ENCODE data around the gene RASSF6. TPM values are rescaled to one million over a fixed set of nuclear protein-coding genes. Genes with fewer than 3 reads are reported as not detected.
"Not testable (repeated sequence)": the region's sequence is repeated elsewhere in the genome, so short reads cannot be mapped to it uniquely, and the experiment has no call there.

The RASSF6 gene
- total RNA-seq, 2 experiments from 2014 or later: not detected

DNA sequence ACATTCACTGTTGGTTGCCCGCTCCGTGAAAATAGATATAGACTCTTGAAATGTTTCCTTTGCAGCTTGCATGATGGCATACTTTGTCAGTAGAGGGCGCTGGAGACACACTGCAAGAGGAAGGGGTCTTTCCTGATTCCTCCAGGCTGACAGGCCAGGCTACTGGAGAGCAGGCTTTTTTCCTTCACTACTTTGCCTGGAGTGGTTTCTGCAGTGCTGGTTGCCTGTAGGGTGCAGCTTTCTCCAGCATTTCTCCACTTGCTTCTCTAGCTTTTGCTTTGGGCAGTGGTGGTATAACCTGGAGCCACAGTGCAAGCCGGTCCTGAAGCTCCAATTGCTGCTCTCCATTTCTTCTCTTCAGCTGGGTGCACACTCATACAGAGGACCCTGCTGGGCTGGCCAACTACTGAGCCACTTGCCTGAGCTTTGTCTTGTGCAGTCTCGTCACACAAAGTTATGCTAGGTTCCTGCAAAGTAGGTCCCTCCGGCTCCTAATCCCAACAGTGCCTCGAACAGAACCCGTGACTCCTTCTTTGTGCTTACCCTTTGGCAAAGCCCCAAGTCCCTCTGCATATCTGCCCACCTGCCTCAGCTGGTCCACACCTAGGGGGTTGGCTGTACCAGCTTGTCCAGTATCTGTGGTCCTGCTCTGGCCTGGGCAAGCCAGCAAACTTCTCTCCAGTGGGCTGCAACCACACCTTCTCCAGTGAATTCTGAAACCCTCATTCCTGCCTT, 46.3 kb downstream of the RASSF6 start:
- DNase-seq: peak; percentile 2
- Mint-ChIP-seq H3K27me3 (peaks cover 4% of the 10 kb centered on the region), H3K4me1 (no peaks in the 10 kb centered on the region), H3K36me3 (no peaks in the 10 kb centered on the region), H3K9me3 (no peaks in the 10 kb centered on the region), H3K27ac (no peak overlapping the region), H3K4me3 (no peak overlapping the region)

DNA sequence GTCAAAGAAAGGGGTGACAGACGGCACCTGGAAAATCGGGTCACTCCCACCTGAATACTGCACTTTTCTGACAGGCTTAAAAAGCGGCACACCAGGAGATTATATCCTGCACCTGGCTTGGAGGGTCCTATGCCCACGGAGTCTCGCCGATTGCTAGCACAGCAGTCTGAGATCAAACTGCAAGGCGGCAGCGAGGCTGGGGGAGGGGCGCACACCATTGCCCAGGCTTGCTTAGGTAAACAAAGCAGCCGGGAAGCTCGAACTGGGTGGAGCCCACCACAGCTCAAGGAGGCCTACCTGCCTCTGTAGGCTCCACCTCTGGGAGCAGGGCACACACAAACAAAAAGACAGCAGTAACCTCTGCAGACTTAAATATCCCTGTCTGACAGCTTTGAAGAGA, 69.4 kb downstream of the RASSF6 start:
- not testable (repeated sequence) for H3K36me3 Mint-ChIP-seq, H3K9me3 Mint-ChIP-seq, H3K27ac Mint-ChIP-seq, DNase-seq, H3K27me3 Mint-ChIP-seq, H3K4me1 Mint-ChIP-seq, H3K4me3 Mint-ChIP-seq

DNA sequence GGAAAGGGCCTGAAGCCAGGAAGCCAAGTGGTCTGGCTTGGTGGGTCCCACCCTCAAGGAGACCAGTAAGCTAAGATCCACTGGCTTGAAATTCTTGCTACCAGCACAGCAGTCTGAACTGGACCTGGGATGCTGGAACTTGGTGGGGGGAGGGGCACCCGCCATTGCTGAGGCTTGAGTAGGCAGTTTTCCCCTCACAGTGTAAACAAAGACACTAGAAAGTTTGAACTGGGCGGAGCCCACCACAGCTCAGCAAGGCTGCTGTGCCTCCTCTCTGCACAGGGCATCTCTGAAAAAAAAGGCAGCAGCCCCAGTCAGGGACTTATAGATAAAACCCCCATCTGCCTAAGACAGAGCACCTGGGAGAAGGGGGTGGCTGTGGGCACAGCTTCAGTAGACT, 75.6 kb downstream of the RASSF6 start:
- no peaks in the 10 kb centered on the region for H3K4me1 Mint-ChIP-seq
- DNase-seq: no peak
- no peaks in the 10 kb centered on the region for H3K9me3 Mint-ChIP-seq
- no peak overlapping the region for H3K27ac Mint-ChIP-seq
- no peaks in the 10 kb centered on the region for H3K27me3 Mint-ChIP-seq
- no peak overlapping the region for H3K4me3 Mint-ChIP-seq
- H3K36me3 Mint-ChIP-seq: no peaks in the 10 kb centered on the region

DNA sequence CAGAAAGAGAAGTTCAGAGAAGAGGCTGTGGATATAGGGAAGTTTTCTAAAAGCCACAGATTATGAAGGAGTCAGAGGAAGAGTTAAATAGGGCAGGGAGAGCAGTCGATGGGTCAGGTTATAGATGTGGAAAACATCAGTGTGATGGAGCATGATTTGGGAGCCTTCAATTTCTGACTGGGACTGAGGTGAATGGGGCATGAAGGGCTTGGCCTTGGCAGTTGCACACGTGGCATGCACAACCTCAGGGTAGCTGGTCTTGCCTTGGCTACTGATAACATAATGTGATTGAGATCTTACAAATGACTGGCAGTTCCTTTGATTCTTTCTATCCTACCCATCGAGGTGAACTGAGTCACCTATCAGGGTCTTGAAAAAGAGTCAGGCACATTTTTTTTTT, 79.0 kb downstream of the RASSF6 start:
- DNase-seq: no peak
- no peak overlapping the region for H3K4me3 Mint-ChIP-seq
- no peaks in the 10 kb centered on the region for H3K36me3 Mint-ChIP-seq
- H3K27me3 Mint-ChIP-seq: no peaks in the 10 kb centered on the region
- no peaks in the 10 kb centered on the region for H3K9me3 Mint-ChIP-seq
- H3K27ac Mint-ChIP-seq: no peak overlapping the region
- H3K4me1 Mint-ChIP-seq: no peaks in the 10 kb centered on the region

DNA sequence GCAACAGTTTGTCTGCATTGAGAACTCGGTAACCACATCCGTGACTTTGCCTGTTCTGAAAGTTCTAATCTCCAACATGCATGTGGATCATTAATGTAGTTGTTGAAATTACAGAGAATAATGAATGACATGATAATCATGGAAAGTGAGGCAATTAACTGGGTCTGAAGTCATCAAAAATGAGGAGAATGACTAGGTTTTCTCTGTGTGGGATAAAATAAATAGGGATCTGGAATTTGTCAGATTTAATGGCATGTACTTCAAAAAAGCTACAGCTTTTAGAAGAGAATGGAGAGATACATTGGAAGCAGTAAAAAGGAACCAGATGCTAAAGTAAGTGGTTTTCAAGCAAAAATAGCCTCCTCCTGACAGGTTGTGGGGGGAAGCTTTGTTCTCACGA, 79.4 kb downstream of the RASSF6 start:
- Mint-ChIP-seq H3K36me3 (no peaks in the 10 kb centered on the region), H3K4me1 (peaks cover 3% of the 10 kb centered on the region), H3K27me3 (no peaks in the 10 kb centered on the region), H3K4me3 (no peak overlapping the region), H3K27ac (no peak overlapping the region), H3K9me3 (no peaks in the 10 kb centered on the region)
- no peak for DNase-seq

DNA sequence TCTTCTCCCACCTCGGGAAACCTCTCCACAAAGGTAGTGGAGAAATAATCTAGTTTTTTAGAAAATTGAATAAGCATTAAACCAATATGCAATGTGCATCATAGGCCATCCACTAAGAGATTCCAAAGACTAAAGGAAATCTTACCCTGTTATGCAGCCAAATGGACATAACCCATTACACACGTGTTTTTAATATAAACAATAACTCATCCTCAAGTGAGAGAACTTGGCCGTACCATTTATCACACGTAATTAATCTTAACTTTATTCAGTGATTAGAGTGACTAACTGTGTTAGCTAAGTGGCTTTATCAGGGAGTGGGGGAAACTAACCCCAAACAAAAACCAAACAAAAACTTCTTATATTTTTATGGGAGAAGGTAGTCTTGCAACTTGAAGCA, 80.8 kb downstream of the RASSF6 start:
- DNase-seq: no peak
- Mint-ChIP-seq H3K36me3 (no peaks in the 10 kb centered on the region), H3K27me3 (no peaks in the 10 kb centered on the region), H3K4me3 (no peak overlapping the region), H3K9me3 (no peaks in the 10 kb centered on the region), H3K27ac (no peak overlapping the region), H3K4me1 (peaks cover 3% of the 10 kb centered on the region)

DNA sequence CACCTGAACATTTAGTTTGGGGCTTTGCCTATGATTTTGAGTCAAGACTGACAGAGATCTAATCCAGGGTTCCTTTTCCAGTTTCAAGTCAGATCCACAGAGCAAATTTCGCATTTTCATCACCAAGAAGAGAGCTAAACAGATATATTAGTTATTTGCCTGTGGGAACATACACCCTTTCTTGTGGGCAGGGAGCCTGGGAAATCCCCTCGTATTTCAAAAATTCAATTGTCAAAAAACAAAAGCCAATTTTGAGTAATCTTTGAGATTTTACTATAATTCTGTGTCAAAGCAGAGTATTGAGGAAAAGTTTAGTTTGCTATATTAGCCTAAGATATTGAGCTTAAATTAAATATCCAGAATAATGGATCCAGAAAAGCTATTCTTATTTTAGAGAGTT, 82.1 kb downstream of the RASSF6 start:
- no peak for DNase-seq
- H3K4me3 Mint-ChIP-seq: no peak overlapping the region
- no peaks in the 10 kb centered on the region for H3K36me3 Mint-ChIP-seq
- H3K27ac Mint-ChIP-seq: no peak overlapping the region
- no peaks in the 10 kb centered on the region for H3K27me3 Mint-ChIP-seq
- H3K4me1 Mint-ChIP-seq: peaks cover 3% of the 10 kb centered on the region
- no peaks in the 10 kb centered on the region for H3K9me3 Mint-ChIP-seq

DNA sequence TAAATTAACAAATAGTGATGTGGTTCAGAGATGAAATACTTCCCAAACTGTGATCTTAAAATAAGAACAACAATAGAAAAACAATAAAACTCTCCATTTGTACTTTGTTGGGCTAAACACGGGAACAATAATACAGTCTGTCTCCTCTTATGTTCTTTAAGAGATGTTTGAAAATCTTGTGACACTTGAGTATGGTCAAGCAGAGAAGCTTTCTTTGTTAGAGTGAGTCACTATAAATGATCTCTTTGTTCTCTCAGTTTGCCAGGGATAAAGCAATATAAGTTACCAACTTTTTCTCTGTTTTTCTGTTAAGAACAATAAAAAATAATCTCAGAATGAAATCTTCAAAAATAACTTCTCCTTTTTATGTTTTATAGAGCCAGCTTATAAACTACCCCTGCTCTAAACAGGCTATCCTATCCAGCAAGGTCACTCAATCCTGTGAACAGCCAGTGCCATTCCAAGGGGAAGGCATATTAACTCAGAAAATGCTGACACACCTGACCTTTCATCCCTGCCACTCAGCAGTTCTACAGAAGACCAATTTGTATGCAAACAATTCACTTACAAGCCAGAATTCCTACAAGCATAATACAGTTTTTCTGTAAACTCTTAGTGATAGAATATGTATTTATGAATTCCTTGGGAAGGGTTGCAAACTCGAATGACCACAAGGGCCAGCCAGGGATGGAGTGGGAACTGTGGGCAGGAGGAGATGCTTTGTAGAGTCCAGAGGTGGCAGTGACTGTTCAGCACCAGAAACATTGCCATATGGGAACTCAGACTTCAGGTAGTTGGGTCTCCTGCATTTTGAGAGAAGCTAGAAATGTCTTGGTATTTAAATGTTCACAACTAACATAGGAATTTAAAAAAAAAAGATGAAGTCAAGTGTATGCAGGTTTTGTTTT, 86.5 kb downstream of the RASSF6 start:
- H3K9me3 Mint-ChIP-seq: no peaks in the 10 kb centered on the region
- no peaks in the 10 kb centered on the region for H3K36me3 Mint-ChIP-seq
- H3K27ac Mint-ChIP-seq: no peak overlapping the region
- no peaks in the 10 kb centered on the region for H3K27me3 Mint-ChIP-seq
- peaks cover 3% of the 10 kb centered on the region for H3K4me1 Mint-ChIP-seq
- DNase-seq: no peak
- no peak overlapping the region for H3K4me3 Mint-ChIP-seq

DNA sequence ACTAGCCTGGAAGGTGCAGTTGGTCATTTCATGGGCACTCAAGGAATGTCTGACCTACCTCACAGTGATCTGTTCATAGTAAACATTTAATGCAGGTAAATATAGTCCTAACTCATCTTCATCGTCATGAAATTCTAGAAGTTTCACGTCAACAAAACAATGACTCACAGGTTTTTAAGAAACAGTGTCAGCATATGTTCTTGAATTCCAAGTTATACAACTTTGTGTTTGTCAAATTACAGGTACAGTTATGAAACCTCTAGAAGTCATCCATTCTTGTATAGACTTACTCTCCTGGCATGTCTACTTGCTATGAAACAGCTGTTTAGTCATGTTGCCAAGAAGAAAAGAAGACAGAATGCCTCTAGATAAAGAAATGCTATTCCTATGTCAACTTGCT, 92.1 kb downstream of the RASSF6 start:
- Mint-ChIP-seq H3K4me3 (no peak overlapping the region), H3K27ac (no peak overlapping the region), H3K27me3 (no peaks in the 10 kb centered on the region), H3K9me3 (no peaks in the 10 kb centered on the region), H3K36me3 (no peaks in the 10 kb centered on the region), H3K4me1 (no peaks in the 10 kb centered on the region)
- no peak for DNase-seq

DNA sequence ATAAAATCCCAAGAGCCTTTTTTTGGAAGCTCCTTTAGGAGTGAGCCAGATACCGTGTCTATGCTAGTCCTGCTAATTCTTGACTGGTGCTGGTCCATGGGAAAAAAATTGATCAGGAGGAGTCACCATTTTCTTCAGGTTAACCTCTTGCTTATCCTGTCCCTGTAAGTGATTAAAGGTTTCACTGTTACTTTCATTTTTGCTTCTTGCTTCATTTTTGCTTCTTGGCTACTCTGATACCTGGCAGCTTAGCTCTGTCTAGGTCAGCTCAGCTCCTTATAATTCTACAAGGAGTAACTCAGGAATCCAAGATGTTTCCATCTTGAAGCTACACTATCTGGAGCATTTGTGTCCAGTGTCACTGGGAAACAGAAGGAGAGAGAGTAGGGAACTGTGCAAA, 93.0 kb downstream of the RASSF6 start:
- Mint-ChIP-seq H3K27me3 (no peaks in the 10 kb centered on the region), H3K4me3 (no peak overlapping the region), H3K36me3 (no peaks in the 10 kb centered on the region), H3K4me1 (no peaks in the 10 kb centered on the region), H3K9me3 (no peaks in the 10 kb centered on the region), H3K27ac (no peak overlapping the region)
- no peak for DNase-seq

DNA sequence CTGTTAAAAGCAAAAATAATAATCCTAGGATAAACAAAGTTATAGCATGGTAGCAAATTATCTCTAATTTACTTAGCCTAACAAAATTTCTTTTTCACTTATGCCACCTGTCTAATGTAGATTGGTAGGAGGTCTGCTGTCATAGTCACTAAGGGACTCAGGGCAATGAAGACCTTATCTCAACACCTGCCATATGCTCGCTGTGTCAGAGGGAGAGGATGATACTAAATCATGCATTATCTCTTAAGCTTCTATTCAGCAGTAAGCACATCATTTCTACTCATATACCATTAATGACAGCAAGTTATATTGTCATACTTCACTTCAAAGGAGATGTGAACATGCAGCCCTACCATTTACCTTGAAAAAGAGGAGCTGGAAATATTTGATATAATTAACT, 94.6 kb downstream of the RASSF6 start:
- Mint-ChIP-seq H3K9me3 (no peaks in the 10 kb centered on the region), H3K4me1 (no peaks in the 10 kb centered on the region), H3K36me3 (no peaks in the 10 kb centered on the region), H3K4me3 (no peak overlapping the region), H3K27me3 (no peaks in the 10 kb centered on the region), H3K27ac (no peak overlapping the region)
- no peak for DNase-seq

DNA sequence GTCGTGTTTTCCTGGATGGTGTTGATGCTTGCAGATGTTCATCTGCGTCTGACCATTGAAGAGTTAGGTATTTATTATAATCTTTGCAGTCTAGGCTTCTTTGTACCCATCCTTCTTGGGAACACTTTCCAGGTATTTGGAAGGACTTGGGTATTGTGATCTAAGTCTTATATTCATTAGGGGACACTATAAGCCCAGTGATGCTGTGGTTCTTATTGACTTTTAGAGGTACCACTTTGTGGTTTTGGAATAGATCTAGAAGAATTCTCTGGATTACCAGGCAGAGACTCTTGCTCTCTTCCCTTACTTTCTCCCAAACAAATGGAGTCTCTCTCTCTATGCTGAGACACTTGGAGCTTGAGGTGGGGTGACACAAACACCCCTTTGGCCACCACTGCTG, 97.1 kb downstream of the RASSF6 start:
- Mint-ChIP-seq H3K27ac (no peak overlapping the region), H3K36me3 (no peaks in the 10 kb centered on the region), H3K9me3 (no peaks in the 10 kb centered on the region), H3K4me1 (no peaks in the 10 kb centered on the region), H3K4me3 (no peak overlapping the region), H3K27me3 (no peaks in the 10 kb centered on the region)
- DNase-seq: no peak

Other genes with a start within 250 kb of the RASSF6 start
- gene ALB, start 216.1 kb downstream of the RASSF6 start, total RNA-seq: not detected
- gene AFP, start 184.2 kb downstream of the RASSF6 start, total RNA-seq: not detected
- not detected for gene AFM, start 138.7 kb downstream of the RASSF6 start, total RNA-seq
- gene CXCL8, start 120.1 kb upstream of the RASSF6 start, total RNA-seq: under 1 TPM; 0.31 to 0.38 TPM
- not detected for gene CXCL6, start 216.2 kb upstream of the RASSF6 start, total RNA-seq
- gene PF4V1, start 232.9 kb upstream of the RASSF6 start, total RNA-seq: not detected
- not detected for gene CXCL1, start 249.0 kb upstream of the RASSF6 start, total RNA-seq

All from activated naive CD8-positive, alpha-beta T cell treated with anti-CD3 and anti-CD28 coated beads for 36 hours (primary cell).